Stimulated activated naive CD8-positive, alpha-beta T cell treated with anti-CD3 and anti-CD28 coated beads, Interleukin-15, amount 100 ng/mL, for 72 hours (primary cell): Measurements from ENCODE around the gene TMEM170B.

ENCODE experiments used
- ATAC-seq: fragments of 150-1000 bp; cut with Tn5 transposase; 2 replicates; pipeline ENCODE4 v1.10.0; 2021; ENCODE audit warnings: mild to moderate bottlenecking, moderate library complexity
- DNase-seq, 2 donors: peaks; one replicate each; pipeline ENCODE4 v3.0.0; 2021 to 2022
- H3K27ac Mint-ChIP-seq, 2 donors: one replicate each; pipeline ENCODE4 v1.8.0; 2022; ENCODE audit warnings: mild to moderate bottlenecking in 2 of 2, mixed read lengths in 2 of 2, moderate library complexity in 2 of 2
- H3K27me3 Mint-ChIP-seq: one replicate; pipeline ENCODE4 v1.8.0; 2022; ENCODE audit warnings: mixed read lengths
- H3K4me1 Mint-ChIP-seq: one replicate; pipeline ENCODE4 v1.8.0; 2022; ENCODE audit warnings: mild to moderate bottlenecking, mixed read lengths
- H3K4me3 Mint-ChIP-seq, 2 donors: one replicate each; pipeline ENCODE4 v1.8.0; 2022; ENCODE audit warnings: mild to moderate bottlenecking in 2 of 2, mixed read lengths in 2 of 2, moderate library complexity in 1 of 2
- H3K9me3 Mint-ChIP-seq, 2 donors: one replicate each; pipeline ENCODE4 v1.8.0; 2022; ENCODE audit warnings: mixed read lengths in 2 of 2

TMEM170B gene

GRCh38 chr6:11537229-11538051 lies at the start of gene TMEM170B:
TSS of gene TMEM170B (plus strand) at chr6:11537749. CDS start at chr6:11538278, 529 bp downstream.
- H3K9me3 Mint-ChIP-seq = no peaks in the 10 kb centered on the region
- peak within 1 kb of the TSS; percentile 82 to 85 for H3K4me3 Mint-ChIP-seq
- peak; percentile 96 for ATAC-seq
- peak; percentile 94 to 97 for DNase-seq
- peak within 1 kb of the TSS in 1 of 2 donors; percentile 28 for H3K27ac Mint-ChIP-seq
- peaks cover 11% of the 10 kb centered on the region for H3K27me3 Mint-ChIP-seq
- peaks cover 13% of the 10 kb centered on the region for H3K4me1 Mint-ChIP-seq

GRCh38 chr6:11490996-11491395 lies 46.6 kb upstream of the TMEM170B start:
- Mint-ChIP-seq H3K4me3 (no peak overlapping the region), H3K9me3 (no peaks in the 10 kb centered on the region), H3K27ac (no peak overlapping the region), H3K4me1 (peaks cover 9% of the 10 kb centered on the region), H3K27me3 (no peaks in the 10 kb centered on the region)
- ATAC-seq = no peak
- DNase-seq = no peak

- Mint-ChIP-seq H3K27me3 (no peaks in the 10 kb centered on the region), H3K9me3 (no peaks in the 10 kb centered on the region), H3K27ac (no peak overlapping the region), H3K4me3 (no peak overlapping the region), H3K4me1 (peaks cover 9% of the 10 kb centered on the region)
- no peak for DNase-seq
- no peak for ATAC-seq
Measured at GRCh38 chr6:11491596-11492463, 45.7 kb upstream of the TMEM170B start.

GRCh38 chr6:11492464-11493290 lies 44.9 kb upstream of the TMEM170B start:
- Mint-ChIP-seq H3K9me3 (no peaks in the 10 kb centered on the region), H3K4me1 (peaks cover 9% of the 10 kb centered on the region), H3K27ac (no peak overlapping the region), H3K27me3 (no peaks in the 10 kb centered on the region), H3K4me3 (no peak overlapping the region)
- DNase-seq = no peak
- no peak for ATAC-seq

GRCh38 chr6:11493974-11494373 lies 43.6 kb upstream of the TMEM170B start:
- Mint-ChIP-seq H3K27ac (no peak overlapping the region), H3K4me1 (peaks cover 9% of the 10 kb centered on the region), H3K27me3 (no peaks in the 10 kb centered on the region), H3K4me3 (no peak overlapping the region), H3K9me3 (no peaks in the 10 kb centered on the region)
- DNase-seq (no peak), ATAC-seq (no peak)

GRCh38 chr6:11494786-11495564 lies 42.6 kb upstream of the TMEM170B start:
- H3K27me3 Mint-ChIP-seq = no peaks in the 10 kb centered on the region
- no peak overlapping the region for H3K27ac Mint-ChIP-seq
- H3K4me1 Mint-ChIP-seq = peaks cover 9% of the 10 kb centered on the region
- no peak overlapping the region for H3K4me3 Mint-ChIP-seq
- no peaks in the 10 kb centered on the region for H3K9me3 Mint-ChIP-seq
- ATAC-seq (peak; percentile 31), DNase-seq (no peak)

GRCh38 chr6:11495565-11496145 lies 41.9 kb upstream of the TMEM170B start:
- DNase-seq (no peak), ATAC-seq (no peak)
- no peak overlapping the region for H3K27ac Mint-ChIP-seq
- peaks cover 9% of the 10 kb centered on the region for H3K4me1 Mint-ChIP-seq
- no peak overlapping the region for H3K4me3 Mint-ChIP-seq
- no peaks in the 10 kb centered on the region for H3K27me3 Mint-ChIP-seq
- no peaks in the 10 kb centered on the region for H3K9me3 Mint-ChIP-seq

- Mint-ChIP-seq H3K9me3 (no peaks in the 10 kb centered on the region), H3K4me3 (no peak overlapping the region), H3K4me1 (peaks cover 9% of the 10 kb centered on the region), H3K27me3 (no peaks in the 10 kb centered on the region), H3K27ac (no peak overlapping the region)
- DNase-seq (peak; percentile 74 to 80), ATAC-seq (peak; percentile 91)
Measured at GRCh38 chr6:11496152-11497060, 41.1 kb upstream of the TMEM170B start.

- H3K4me1 Mint-ChIP-seq = peaks cover 9% of the 10 kb centered on the region
- no peak overlapping the region for H3K4me3 Mint-ChIP-seq
- no peaks in the 10 kb centered on the region for H3K27me3 Mint-ChIP-seq
- no peak for DNase-seq
- H3K27ac Mint-ChIP-seq = no peak overlapping the region
- no peak for ATAC-seq
- no peaks in the 10 kb centered on the region for H3K9me3 Mint-ChIP-seq
Measured at GRCh38 chr6:11497107-11497506, 40.4 kb upstream of the TMEM170B start.

GRCh38 chr6:11497881-11498280 lies 39.7 kb upstream of the TMEM170B start:
- ATAC-seq = no peak
- DNase-seq = no peak
- Mint-ChIP-seq H3K4me1 (peaks cover 9% of the 10 kb centered on the region), H3K27me3 (no peaks in the 10 kb centered on the region), H3K9me3 (no peaks in the 10 kb centered on the region), H3K27ac (no peak overlapping the region), H3K4me3 (no peak overlapping the region)

GRCh38 chr6:11500008-11500407 lies 37.5 kb upstream of the TMEM170B start:
- Mint-ChIP-seq H3K9me3 (no peaks in the 10 kb centered on the region), H3K27ac (no peak overlapping the region), H3K4me3 (no peak overlapping the region), H3K4me1 (no peaks in the 10 kb centered on the region), H3K27me3 (peaks cover 2% of the 10 kb centered on the region)
- ATAC-seq = no peak
- DNase-seq = no peak

GRCh38 chr6:11509471-11509870 lies 28.1 kb upstream of the TMEM170B start:
- Mint-ChIP-seq H3K4me1 (no peaks in the 10 kb centered on the region), H3K27me3 (peaks cover 20% of the 10 kb centered on the region), H3K9me3 (peaks cover 0 to 4% of the 10 kb centered on the region in 2 donors), H3K4me3 (no peak overlapping the region), H3K27ac (no peak overlapping the region)
- ATAC-seq (no peak), DNase-seq (no peak)

GRCh38 chr6:11514672-11515071 lies 22.9 kb upstream of the TMEM170B start:
- peaks cover 0 to 4% of the 10 kb centered on the region in 2 donors for H3K9me3 Mint-ChIP-seq

GRCh38 chr6:11515763-11516162 lies 21.8 kb upstream of the TMEM170B start:
- Mint-ChIP-seq H3K27me3 (peaks cover 20% of the 10 kb centered on the region), H3K9me3 (no peaks in the 10 kb centered on the region), H3K4me3 (no peak overlapping the region), H3K27ac (no peak overlapping the region), H3K4me1 (peaks cover 6% of the 10 kb centered on the region)
- DNase-seq = no peak
- no peak for ATAC-seq

More at GRCh38 chr6:11514672-11515071, 22.9 kb upstream of the TMEM170B start:
- H3K4me1 Mint-ChIP-seq = peaks cover 6% of the 10 kb centered on the region
- DNase-seq (no peak), ATAC-seq (no peak)
- H3K27me3 Mint-ChIP-seq = peaks cover 20% of the 10 kb centered on the region
- H3K27ac Mint-ChIP-seq = no peak overlapping the region
- H3K4me3 Mint-ChIP-seq = no peak overlapping the region
